ENCODE measurements around the gene PDXK.

- TF ChIP-seq, protein P1, sequence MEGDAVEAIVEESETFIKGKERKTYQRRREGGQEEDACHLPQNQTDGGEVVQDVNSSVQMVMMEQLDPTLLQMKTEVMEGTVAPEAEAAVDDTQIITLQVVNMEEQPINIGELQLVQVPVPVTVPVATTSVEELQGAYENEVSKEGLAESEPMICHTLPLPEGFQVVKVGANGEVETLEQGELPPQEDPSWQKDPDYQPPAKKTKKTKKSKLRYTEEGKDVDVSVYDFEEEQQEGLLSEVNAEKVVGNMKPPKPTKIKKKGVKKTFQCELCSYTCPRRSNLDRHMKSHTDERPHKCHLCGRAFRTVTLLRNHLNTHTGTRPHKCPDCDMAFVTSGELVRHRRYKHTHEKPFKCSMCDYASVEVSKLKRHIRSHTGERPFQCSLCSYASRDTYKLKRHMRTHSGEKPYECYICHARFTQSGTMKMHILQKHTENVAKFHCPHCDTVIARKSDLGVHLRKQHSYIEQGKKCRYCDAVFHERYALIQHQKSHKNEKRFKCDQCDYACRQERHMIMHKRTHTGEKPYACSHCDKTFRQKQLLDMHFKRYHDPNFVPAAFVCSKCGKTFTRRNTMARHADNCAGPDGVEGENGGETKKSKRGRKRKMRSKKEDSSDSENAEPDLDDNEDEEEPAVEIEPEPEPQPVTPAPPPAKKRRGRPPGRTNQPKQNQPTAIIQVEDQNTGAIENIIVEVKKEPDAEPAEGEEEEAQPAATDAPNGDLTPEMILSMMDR (IDR thresholded peaks at IDR 0.05; ENCODE audit: poor library complexity, severe bottlenecking): no peak
- TF ChIP-seq MXI1 (conservative IDR thresholded peaks at IDR 0.05; ENCODE audit: poor library complexity, severe bottlenecking) (no peak), POLR2AphosphoS5 (IDR thresholded peaks at IDR 0.05) (no peak), EZH2 (IDR thresholded peaks at IDR 0.05; ENCODE audit: borderline replicate concordance, insufficient read depth, low read length, poor library complexity, severe bottlenecking) (no peak), TAF1 (IDR thresholded peaks at IDR 0.05; ENCODE audit: low read depth) (no peak), EP300 (conservative IDR thresholded peaks at IDR 0.05; ENCODE audit: poor library complexity, severe bottlenecking) (no peak), RAD21 (conservative IDR thresholded peaks at IDR 0.05) (no peak)
These were observed 2.3 kb downstream of the PDXK start for GRCh38 chr21:43721206-43721605.
